ENCODE measurements around the gene RHOXF2B.

The RHOXF2B gene

DNA sequence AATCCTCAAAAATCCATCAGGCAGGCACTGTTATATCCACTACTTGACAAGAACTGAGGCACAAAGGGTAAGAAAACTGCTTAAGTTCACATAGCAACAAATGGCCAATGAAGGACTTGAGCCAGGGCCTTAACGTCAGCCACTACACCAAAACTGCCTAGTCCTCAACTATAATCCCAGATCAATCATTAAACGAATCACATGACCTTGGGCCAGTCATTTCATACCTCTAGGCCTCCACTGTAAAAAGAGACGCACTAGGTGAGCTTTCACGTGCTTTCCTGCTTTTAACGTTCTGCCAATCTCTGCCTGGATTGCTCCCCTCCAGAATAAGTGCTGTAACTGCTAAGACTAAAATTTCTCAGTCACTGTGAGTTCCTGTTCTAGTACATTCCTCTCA is 54.7 kb downstream of the RHOXF2B start:
- H3K4me3 ChIP-seq = no peak overlapping the region
- no peak overlapping the region for H3K27ac ChIP-seq

All from skin epidermis (tissue), 12 donors.